GM21360 (cell line): Measurements from ENCODE around the gene ZCCHC7.
A peak's percentile ranks its signal among the peaks of the same experiment; 100 is the strongest.
"Not testable (repeated sequence)": the region's sequence is repeated elsewhere in the genome, so short reads cannot be mapped to it uniquely, and the experiment has no call there.

Source experiments
- ATAC-seq: cut with Tn5 transposase; IDR thresholded peaks from one replicate; pipeline ENCODE4 v1.9.1; 2021; ENCODE audit warnings: mild to moderate bottlenecking, moderate library complexity; ENCODE audit not compliant: unreplicated experiment

Gene ZCCHC7

GRCh38 chr9:37119907-37120842, at the start of gene ZCCHC7:
Gene ZCCHC7 (plus strand): TSS chr9:37120574.
- peak; percentile 88 for ATAC-seq

GRCh38 chr9:37074790-37075189, 45.6 kb upstream of the ZCCHC7 start:
- not testable (repeated sequence) for ATAC-seq

- ATAC-seq: peak; percentile 75
Measured at GRCh38 chr9:37079370-37080164, 40.8 kb upstream of the ZCCHC7 start.

GRCh38 chr9:37080165-37080628, 40.2 kb upstream of the ZCCHC7 start:
- peak; percentile 10 for ATAC-seq

- ATAC-seq: not testable (repeated sequence)
Measured at GRCh38 chr9:37081507-37081906, 38.9 kb upstream of the ZCCHC7 start.

GRCh38 chr9:37082214-37082765, 38.1 kb upstream of the ZCCHC7 start:
- ATAC-seq: no peak

- no peak for ATAC-seq
Measured at GRCh38 chr9:37083654-37084053, 36.7 kb upstream of the ZCCHC7 start.

- no peak for ATAC-seq
Measured at GRCh38 chr9:37085233-37085632, 35.1 kb upstream of the ZCCHC7 start.

GRCh38 chr9:37092714-37093295, 27.6 kb upstream of the ZCCHC7 start:
- not testable (repeated sequence) for ATAC-seq

- ATAC-seq: no peak
Measured at GRCh38 chr9:37094751-37095150, 25.6 kb upstream of the ZCCHC7 start.

GRCh38 chr9:37096628-37097027, 23.7 kb upstream of the ZCCHC7 start:
- ATAC-seq: no peak

- no peak for ATAC-seq
Measured at GRCh38 chr9:37097294-37097693, 23.1 kb upstream of the ZCCHC7 start.

- no peak for ATAC-seq
Measured at GRCh38 chr9:37100327-37100726, 20.0 kb upstream of the ZCCHC7 start.

- ATAC-seq: no peak
Measured at GRCh38 chr9:37100741-37101140, 19.6 kb upstream of the ZCCHC7 start.

GRCh38 chr9:37102486-37102885, 17.9 kb upstream of the ZCCHC7 start:
- ATAC-seq: no peak

GRCh38 chr9:37104183-37104889, 16.0 kb upstream of the ZCCHC7 start:
- no peak for ATAC-seq

- no peak for ATAC-seq
Measured at GRCh38 chr9:37105234-37105633, 15.1 kb upstream of the ZCCHC7 start.

GRCh38 chr9:37107701-37108100, 12.7 kb upstream of the ZCCHC7 start:
- ATAC-seq: no peak

- not testable (repeated sequence) for ATAC-seq
Measured at GRCh38 chr9:37114442-37114841, 5.9 kb upstream of the ZCCHC7 start.

GRCh38 chr9:37117956-37118355, 2.4 kb upstream of the ZCCHC7 start:
- ATAC-seq: no peak
